ENCODE measurements around the gene RAP2B. TPM values are rescaled to one million over a fixed set of nuclear protein-coding genes. Genes with fewer than 3 reads are reported as not detected.
A peak's percentile ranks its signal among the peaks of the same experiment; 100 is the strongest.

Gene RAP2B
- total RNA-seq, 4 donors from 2014 or later: 5.0 to 12.7 (median 10.1) TPM

- TF ChIP-seq POLR2A (IDR thresholded peaks at IDR 0.05): no peak
- TF ChIP-seq CTCF (IDR thresholded peaks at IDR 0.05): peak in 3 of 6 experiments; percentile 18 to 26 (median 23)
- DNase-seq: no peak
- Histone ChIP-seq H3K4me3 (peak overlapping the region in 1 of 4 donors; percentile 85), H3K9me3 (no peaks in the 10 kb centered on the region), H3K4me1 (peaks cover 0 to 30% (median 0%) of the 10 kb centered on the region in 4 donors), H3K36me3 (no peaks in the 10 kb centered on the region), H3K27ac (no peak overlapping the region), H3K27me3 (no peaks in the 10 kb centered on the region)
Measured at GRCh38 chr3:153165261-153165681, 3.2 kb downstream of the RAP2B start.

GRCh38 chr3:153166206-153166605, 4.2 kb downstream of the RAP2B start:
- no peaks in the 10 kb centered on the region for H3K36me3 ChIP-seq
- H3K27ac ChIP-seq: no peak overlapping the region
- peaks cover 0 to 30% (median 0%) of the 10 kb centered on the region in 4 donors for H3K4me1 ChIP-seq
- H3K4me3 ChIP-seq: peak overlapping the region in 1 of 4 donors; percentile 85
- DNase-seq: no peak
- TF ChIP-seq POLR2A (IDR thresholded peaks at IDR 0.05): no peak
- H3K27me3 ChIP-seq: no peaks in the 10 kb centered on the region
- H3K9me3 ChIP-seq: no peaks in the 10 kb centered on the region

- peaks cover 0 to 30% (median 0%) of the 10 kb centered on the region in 4 donors for H3K4me1 ChIP-seq
- TF ChIP-seq CTCF (IDR thresholded peaks at IDR 0.05): no peak
- peak overlapping the region in 1 of 4 donors; percentile 85 for H3K4me3 ChIP-seq
- no peaks in the 10 kb centered on the region for H3K9me3 ChIP-seq
- H3K27ac ChIP-seq: no peak overlapping the region
- H3K36me3 ChIP-seq: no peaks in the 10 kb centered on the region
- no peaks in the 10 kb centered on the region for H3K27me3 ChIP-seq
- DNase-seq: no peak
Measured at GRCh38 chr3:153166796-153167195, 4.8 kb downstream of the RAP2B start.

- H3K27me3 ChIP-seq: no peaks in the 10 kb centered on the region
- H3K36me3 ChIP-seq: no peaks in the 10 kb centered on the region
- DNase-seq: no peak
- TF ChIP-seq POLR2A (IDR thresholded peaks at IDR 0.05) (no peak), CTCF (IDR thresholded peaks at IDR 0.05) (no peak)
- H3K4me1 ChIP-seq: peaks cover 0 to 18% (median 0%) of the 10 kb centered on the region in 4 donors
- no peak overlapping the region for H3K27ac ChIP-seq
- no peaks in the 10 kb centered on the region for H3K9me3 ChIP-seq
- H3K4me3 ChIP-seq: no peak overlapping the region
Measured at GRCh38 chr3:153169793-153170383, 7.9 kb downstream of the RAP2B start.

GRCh38 chr3:153171256-153171655, 9.2 kb downstream of the RAP2B start:
- no peak for DNase-seq
- Histone ChIP-seq H3K27ac (no peak overlapping the region), H3K4me1 (peaks cover 0 to 4% (median 0%) of the 10 kb centered on the region in 4 donors), H3K27me3 (no peaks in the 10 kb centered on the region), H3K9me3 (no peaks in the 10 kb centered on the region), H3K36me3 (no peaks in the 10 kb centered on the region), H3K4me3 (no peak overlapping the region)
- TF ChIP-seq CTCF (IDR thresholded peaks at IDR 0.05) (no peak), POLR2A (IDR thresholded peaks at IDR 0.05) (no peak)

GRCh38 chr3:153171918-153172317, 9.9 kb downstream of the RAP2B start:
- Histone ChIP-seq H3K27ac (no peak overlapping the region), H3K9me3 (no peaks in the 10 kb centered on the region), H3K4me3 (no peak overlapping the region), H3K4me1 (no peaks in the 10 kb centered on the region), H3K36me3 (no peaks in the 10 kb centered on the region), H3K27me3 (no peaks in the 10 kb centered on the region)
- no peak for TF ChIP-seq POLR2A (IDR thresholded peaks at IDR 0.05)
- no peak for TF ChIP-seq CTCF (IDR thresholded peaks at IDR 0.05)
- peak in 1 of 3 donors; percentile 48 for DNase-seq

Measured in Peyer's patch (tissue), 4 donors.